ENCODE results near the gene ROBO2.
"Not testable (repeated sequence)": the region's sequence is repeated elsewhere in the genome, so short reads cannot be mapped to it uniquely, and the experiment has no call there.

ROBO2 gene

GRCh38 chr3:77328690-77329089, 288.8 kb downstream of the ROBO2 start:
- no peak for DNase-seq (ENCODE audit: low spot score)

- no peak for DNase-seq (ENCODE audit: low spot score)
Observed at GRCh38 chr3:77329116-77329515, 289.2 kb downstream of the ROBO2 start.

- no peak for DNase-seq (ENCODE audit: low spot score)
Observed at GRCh38 chr3:77338195-77338594, 298.3 kb downstream of the ROBO2 start.

- no peak for DNase-seq (ENCODE audit: low spot score)
Observed at GRCh38 chr3:77342027-77342426, 302.1 kb downstream of the ROBO2 start.

- DNase-seq (ENCODE audit: low spot score): no peak
Observed at GRCh38 chr3:77342688-77343087, 302.8 kb downstream of the ROBO2 start.

- DNase-seq (ENCODE audit: low spot score): no peak
Observed at GRCh38 chr3:77345009-77345408, 305.1 kb downstream of the ROBO2 start.

GRCh38 chr3:77348244-77348855, 308.5 kb downstream of the ROBO2 start:
- DNase-seq (ENCODE audit: low spot score): no peak

GRCh38 chr3:77354958-77355357, 315.1 kb downstream of the ROBO2 start:
- DNase-seq (ENCODE audit: low spot score): no peak

- DNase-seq (ENCODE audit: low spot score): no peak
Observed at GRCh38 chr3:77362936-77363335, 323.0 kb downstream of the ROBO2 start.

GRCh38 chr3:77365152-77365551, 325.3 kb downstream of the ROBO2 start:
- no peak for DNase-seq (ENCODE audit: low spot score)

GRCh38 chr3:77370413-77370812, 330.5 kb downstream of the ROBO2 start:
- DNase-seq (ENCODE audit: low spot score): no peak

- no peak for DNase-seq (ENCODE audit: low spot score)
Observed at GRCh38 chr3:77372018-77372417, 332.1 kb downstream of the ROBO2 start.

- no peak for DNase-seq (ENCODE audit: low spot score)
Observed at GRCh38 chr3:77372634-77373346, 332.9 kb downstream of the ROBO2 start.

GRCh38 chr3:77373619-77374018, 333.7 kb downstream of the ROBO2 start:
- no peak for DNase-seq (ENCODE audit: low spot score)

GRCh38 chr3:77376511-77376910, 336.6 kb downstream of the ROBO2 start:
- DNase-seq (ENCODE audit: low spot score): no peak

GRCh38 chr3:77377717-77378116, 337.8 kb downstream of the ROBO2 start:
- DNase-seq (ENCODE audit: low spot score): no peak

- DNase-seq (ENCODE audit: low spot score): no peak
Observed at GRCh38 chr3:77380136-77380535, 340.2 kb downstream of the ROBO2 start.

GRCh38 chr3:77381431-77381830, 341.5 kb downstream of the ROBO2 start:
- no peak for DNase-seq (ENCODE audit: low spot score)

- no peak for DNase-seq (ENCODE audit: low spot score)
Observed at GRCh38 chr3:77392181-77392580, 352.3 kb downstream of the ROBO2 start.

GRCh38 chr3:77394046-77394445, 354.1 kb downstream of the ROBO2 start:
- no peak for DNase-seq (ENCODE audit: low spot score)

GRCh38 chr3:77404871-77405270, 365.0 kb downstream of the ROBO2 start:
- no peak for DNase-seq (ENCODE audit: low spot score)

GRCh38 chr3:77407441-77407840, 367.5 kb downstream of the ROBO2 start:
- DNase-seq (ENCODE audit: low spot score): no peak

- DNase-seq (ENCODE audit: low spot score): not testable (repeated sequence)
Observed at GRCh38 chr3:77410334-77410733, 370.4 kb downstream of the ROBO2 start.

- DNase-seq (ENCODE audit: low spot score): no peak
Observed at GRCh38 chr3:77411334-77411733, 371.4 kb downstream of the ROBO2 start.

Data from CD4-positive, alpha-beta T cell treated with Interleukin-2 at 100 ng/mL for 4 hours (primary cell).